ENCODE results near the gene FHL1. TPM values are rescaled to one million over a fixed set of nuclear protein-coding genes. Genes with fewer than 3 reads are reported as not detected.
"Not testable (repeated sequence)": the region's sequence is repeated elsewhere in the genome, so short reads cannot be mapped to it uniquely, and the experiment has no call there.

FHL1 gene
- polyA plus RNA-seq, 4 donors: 53.1 to 206 (median 77.2) TPM

DNA sequence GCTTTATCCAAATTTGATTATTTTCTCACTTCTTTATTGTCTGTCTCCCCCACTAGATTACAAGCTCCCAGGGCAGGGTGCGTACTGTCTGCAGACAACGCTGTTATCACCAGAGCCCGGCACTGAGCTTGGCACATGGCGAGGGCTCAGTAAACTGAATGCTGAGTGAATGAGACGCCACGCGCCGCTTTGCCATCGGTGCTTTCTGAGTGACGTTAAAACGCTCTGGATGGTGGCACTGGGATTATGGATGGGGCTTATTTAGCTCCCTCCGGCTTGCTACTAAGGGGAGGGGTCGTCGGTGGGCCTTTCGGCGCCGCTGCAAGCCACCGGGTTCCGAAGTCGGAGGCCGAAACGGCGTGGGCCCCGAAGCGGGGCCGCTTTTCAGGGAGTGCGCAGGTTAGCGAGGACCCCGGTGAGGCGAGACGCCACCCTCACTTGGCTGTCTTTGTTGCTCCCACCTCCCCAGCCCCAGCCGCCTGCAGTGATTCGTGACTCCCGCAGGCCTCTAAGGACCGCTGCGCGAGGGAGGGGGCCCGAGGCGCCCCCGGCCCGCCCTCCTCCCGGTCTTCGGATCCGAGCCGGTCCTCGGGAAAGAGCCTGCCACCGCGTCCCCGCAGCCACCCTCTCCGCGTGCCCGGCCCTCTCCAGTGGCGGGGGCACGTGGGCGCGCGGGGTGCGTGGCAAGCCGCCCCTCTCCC lies 569 bp upstream of the FHL1 start:
- DNase-seq (ENCODE audit: low read depth in 4 of 4, low spot score in 3 of 4): no peak

DNA sequence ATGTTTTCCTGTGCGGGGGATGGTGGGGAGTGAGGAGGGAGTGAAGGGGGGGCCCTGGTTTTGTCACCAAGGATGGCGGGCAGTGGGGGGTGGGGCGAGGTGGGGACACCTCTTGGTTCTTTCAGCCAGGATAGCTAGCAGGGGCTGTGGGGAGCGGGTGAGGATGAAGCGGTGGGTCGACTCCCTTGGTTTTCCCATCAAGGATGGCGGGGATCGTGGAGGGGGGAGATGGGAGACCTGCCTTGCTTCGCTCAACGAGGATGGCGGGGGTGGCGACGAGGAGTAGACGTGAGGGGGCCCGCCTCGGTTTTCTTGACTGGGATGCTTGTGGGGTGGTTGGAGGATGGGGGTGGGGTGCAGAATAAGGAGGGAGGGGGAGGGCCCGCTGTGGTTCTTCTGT lies 643 bp downstream of the FHL1 start:
- DNase-seq (ENCODE audit: low read depth in 4 of 4, low spot score in 3 of 4): no peak

- DNase-seq (ENCODE audit: low read depth in 4 of 4, low spot score in 3 of 4): no peak
Measured at GRCh38 chrX:136148391-136148790, 1.1 kb downstream of the FHL1 start.

DNA sequence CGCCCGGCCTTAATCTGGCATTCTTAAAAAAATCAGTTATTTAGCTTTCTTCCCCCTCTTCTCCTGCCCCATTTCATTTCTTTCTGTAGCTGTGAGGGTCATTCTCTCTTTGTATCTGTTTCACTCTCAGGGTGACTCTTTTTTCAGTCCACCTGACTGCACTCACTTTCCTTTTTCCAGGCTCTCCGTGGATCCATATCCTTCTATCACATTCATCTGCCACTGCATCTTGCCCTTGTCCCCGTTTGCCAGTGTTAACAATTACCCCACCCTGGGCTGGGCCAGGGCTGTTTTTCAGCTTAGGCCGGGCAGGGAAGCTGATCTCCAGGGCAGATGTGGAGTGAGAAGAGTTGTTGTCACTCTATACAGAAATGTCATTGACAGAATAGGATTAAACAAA lies 7.7 kb downstream of the FHL1 start:
- DNase-seq (ENCODE audit: low read depth in 4 of 4, low spot score in 3 of 4): no peak

DNA sequence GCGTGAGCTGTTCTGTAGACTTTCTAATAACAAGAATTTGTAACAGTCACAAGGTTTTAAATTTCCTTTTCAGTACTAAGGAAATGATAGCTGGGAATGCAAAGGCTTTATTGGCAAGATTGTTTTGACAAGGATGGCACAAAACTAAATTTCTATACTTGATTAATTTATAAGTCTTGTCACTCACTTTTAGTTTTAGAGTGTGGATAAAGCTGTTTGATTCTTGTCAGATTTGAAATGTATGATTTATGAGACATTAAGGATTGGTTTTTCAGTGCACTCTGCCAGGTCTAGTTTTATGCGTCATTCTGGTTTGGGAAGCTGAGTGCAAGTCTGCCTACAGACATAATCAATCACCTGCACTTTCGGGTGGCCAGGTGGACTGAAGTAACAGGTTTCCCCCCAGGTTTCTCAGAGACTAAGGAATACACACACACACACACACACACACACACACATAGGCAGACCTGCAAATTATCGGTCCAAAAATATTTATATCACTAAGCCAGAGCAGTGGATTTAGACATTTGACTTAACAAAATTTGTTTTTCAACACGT lies 9.3 kb downstream of the FHL1 start:
- no peak for DNase-seq (ENCODE audit: low read depth in 4 of 4, low spot score in 3 of 4)

GRCh38 chrX:136157187-136157586 lies 9.9 kb downstream of the FHL1 start:
- DNase-seq (ENCODE audit: low read depth in 4 of 4, low spot score in 3 of 4): no peak

- DNase-seq (ENCODE audit: low read depth in 4 of 4, low spot score in 3 of 4): no peak
Measured at GRCh38 chrX:136158685-136159084, 11.4 kb downstream of the FHL1 start.

- DNase-seq (ENCODE audit: low read depth in 4 of 4, low spot score in 3 of 4): no peak
Measured at GRCh38 chrX:136159611-136160025, 12.3 kb downstream of the FHL1 start.

- DNase-seq (ENCODE audit: low read depth in 4 of 4, low spot score in 3 of 4): no peak
Measured at GRCh38 chrX:136162827-136163570, 15.7 kb downstream of the FHL1 start.

DNA sequence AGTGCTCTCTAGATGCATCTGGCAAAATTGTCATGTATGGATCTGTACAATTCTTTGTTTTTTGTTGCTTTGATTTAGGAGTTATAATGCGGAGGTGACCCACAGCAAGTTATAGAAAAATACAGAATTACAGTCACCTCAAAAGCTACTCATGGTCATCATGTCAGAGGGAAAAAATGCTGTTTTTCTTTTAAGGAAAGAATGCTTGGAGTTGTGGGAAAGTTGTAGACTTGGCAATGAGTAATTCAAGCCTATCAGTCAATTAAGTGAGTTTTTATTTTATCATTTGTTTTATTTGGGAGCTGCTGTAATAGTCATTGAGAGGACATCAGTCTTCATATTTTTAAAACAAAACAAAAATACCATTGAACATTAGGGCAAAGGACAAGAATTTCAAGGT lies 16.4 kb downstream of the FHL1 start:
- DNase-seq (ENCODE audit: low read depth in 4 of 4, low spot score in 3 of 4): no peak

- no peak for DNase-seq (ENCODE audit: low read depth in 4 of 4, low spot score in 3 of 4)
Measured at GRCh38 chrX:136165406-136165805, 18.1 kb downstream of the FHL1 start.

DNA sequence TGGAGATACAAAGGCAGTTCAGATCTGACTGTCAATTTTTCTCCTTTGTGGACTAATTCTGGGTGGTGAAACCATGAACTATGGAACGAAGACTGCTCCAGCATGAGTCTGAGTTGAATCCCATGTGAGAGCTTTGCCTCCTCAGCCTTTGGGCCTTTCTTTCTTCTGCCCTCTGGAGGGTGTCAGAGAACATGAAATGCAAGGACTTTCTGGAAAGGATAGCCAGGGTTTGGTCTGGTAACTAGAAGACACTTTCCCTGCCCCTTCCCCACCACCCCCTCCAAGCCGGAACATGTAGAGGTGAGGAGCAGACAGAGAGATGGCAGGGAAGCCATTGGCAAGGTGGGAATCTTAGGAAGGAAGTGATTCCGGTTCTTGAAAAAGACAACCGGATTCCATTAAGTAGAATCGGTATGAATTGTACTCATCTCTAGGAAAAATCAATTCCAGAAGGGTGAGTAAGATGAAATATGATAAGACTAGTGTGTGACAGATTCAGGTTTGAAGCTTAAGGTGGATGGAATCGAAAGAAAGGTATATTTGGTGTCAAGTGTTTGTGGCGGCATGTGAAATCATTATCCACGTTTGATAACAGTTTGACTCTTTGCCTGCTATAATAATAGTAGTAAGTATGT lies 19.0 kb downstream of the FHL1 start:
- DNase-seq (ENCODE audit: low read depth in 4 of 4, low spot score in 3 of 4): no peak

- DNase-seq (ENCODE audit: low read depth in 4 of 4, low spot score in 3 of 4): not testable (repeated sequence)
Measured at GRCh38 chrX:136167989-136168388, 20.7 kb downstream of the FHL1 start.

GRCh38 chrX:136168929-136169735 lies 21.8 kb downstream of the FHL1 start:
- DNase-seq (ENCODE audit: low read depth in 4 of 4, low spot score in 3 of 4): no peak

DNA sequence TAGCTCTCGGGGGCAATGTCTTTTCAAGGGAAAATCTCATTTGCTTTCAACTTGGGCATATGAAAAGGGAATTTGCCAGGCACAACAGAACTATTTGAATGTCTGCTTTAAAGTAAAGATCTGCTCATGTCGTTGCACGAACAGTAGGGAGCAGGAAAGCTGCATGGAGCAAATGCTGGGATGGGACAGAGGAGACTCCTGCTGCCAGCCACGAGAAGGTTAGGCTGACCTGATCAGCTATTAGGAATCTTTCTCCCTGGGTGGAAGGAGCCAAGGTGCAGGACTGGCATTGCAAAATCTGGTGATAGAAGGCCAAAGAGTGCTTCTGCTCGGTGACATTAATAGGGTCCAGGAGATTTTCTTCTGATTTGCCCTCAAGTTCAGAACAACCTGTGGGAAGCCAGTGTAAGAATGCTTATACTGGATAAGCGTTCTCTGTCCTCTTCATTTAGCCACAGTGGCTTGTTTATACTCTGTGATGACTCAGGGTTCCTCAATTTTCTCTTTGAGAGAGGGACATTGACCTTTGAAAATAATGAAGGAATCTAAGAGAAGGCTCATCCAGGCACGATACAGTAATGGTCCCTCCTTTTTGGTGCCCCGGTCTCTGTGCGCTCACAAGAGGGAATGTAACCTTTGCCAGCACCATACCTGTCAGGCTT lies 22.9 kb downstream of the FHL1 start:
- no peak for DNase-seq (ENCODE audit: low read depth in 4 of 4, low spot score in 3 of 4)

GRCh38 chrX:136171420-136171819 lies 24.1 kb downstream of the FHL1 start:
- no peak for DNase-seq (ENCODE audit: low read depth in 4 of 4, low spot score in 3 of 4)

GRCh38 chrX:136176399-136176825 lies 29.1 kb downstream of the FHL1 start:
- no peak for DNase-seq (ENCODE audit: low read depth in 4 of 4, low spot score in 3 of 4)

- DNase-seq (ENCODE audit: low read depth in 4 of 4, low spot score in 3 of 4): no peak
Measured at GRCh38 chrX:136179133-136179532, 31.8 kb downstream of the FHL1 start.

- DNase-seq (ENCODE audit: low read depth in 4 of 4, low spot score in 3 of 4): no peak
Measured at GRCh38 chrX:136182414-136182813, 35.1 kb downstream of the FHL1 start.

GRCh38 chrX:136183172-136183571 lies 35.8 kb downstream of the FHL1 start:
- no peak for DNase-seq (ENCODE audit: low read depth in 4 of 4, low spot score in 3 of 4)

Data from left renal pelvis (tissue), 4 donors.